ENCODE data around the gene DACH1. TPM values are rescaled to one million over a fixed set of nuclear protein-coding genes. Genes with fewer than 3 reads are reported as not detected.

DACH1 gene
- total RNA-seq, 1 experiment from 2014 or later = not detected

DNA sequence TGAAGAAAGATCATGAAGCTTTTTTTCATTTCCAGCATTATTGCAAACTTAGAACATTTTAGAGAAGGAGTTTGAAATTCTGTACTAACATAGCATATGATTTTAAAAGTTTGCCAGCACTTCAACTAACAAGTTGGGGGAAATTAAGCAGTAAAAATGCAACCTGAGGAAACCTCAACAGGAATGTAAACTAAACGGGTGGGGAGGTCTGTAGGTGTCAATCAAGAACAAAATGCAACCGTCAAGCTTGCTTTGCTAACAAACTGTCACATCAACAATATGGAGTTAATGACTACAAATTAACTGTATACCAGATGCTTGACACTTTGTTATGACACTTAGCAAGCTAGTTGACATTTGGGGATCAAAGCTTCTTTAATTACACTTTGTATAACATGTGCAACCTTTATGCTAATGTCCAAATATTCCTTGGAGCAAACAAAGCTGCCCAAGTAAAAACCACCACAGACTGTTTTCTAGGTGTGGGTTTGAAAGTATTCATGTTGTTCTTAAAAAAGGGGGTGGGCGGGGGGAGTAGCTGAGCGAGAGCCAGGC is 52.1 kb downstream of the DACH1 start:
- Histone ChIP-seq H3F3A (ENCODE audit: low read length, unreplicated experiment) (no peaks in the 10 kb centered on the region), H3K79me2 (ENCODE audit: low read length) (no peaks in the 10 kb centered on the region), H3K9ac (ENCODE audit: low read length) (no peak overlapping the region), H3K4me2 (ENCODE audit: low read length) (no peak overlapping the region), H3K36me3 (ENCODE audit: low read depth, low read length) (no peaks in the 10 kb centered on the region), H3K27me3 (ENCODE audit: low read length) (no peaks in the 10 kb centered on the region), H4K20me1 (ENCODE audit: low read length) (no peaks in the 10 kb centered on the region), H3K9me2 (replicated peaks; ENCODE audit: low read length) (no peaks in the 10 kb centered on the region), H3K27ac (ENCODE audit: low read length) (no peak overlapping the region), H2AFZ (ENCODE audit: low read length) (no peak overlapping the region), H3K4me1 (ENCODE audit: insufficient read depth, low read length) (no peaks in the 10 kb centered on the region), H3K9me3 (ENCODE audit: low read length) (no peaks in the 10 kb centered on the region), H3K4me3 (ENCODE audit: low read length) (no peak overlapping the region)
- POLR2A ChIA-PET (ENCODE audit: unreplicated experiment) = no interaction called here
- CTCF ChIA-PET = no interaction called here
- intact Hi-C loops (cut with micrococcal nuclease) = no loop called here
- BruUV-seq (replicated peaks) = no TSS peak
- no peak for TF ChIP-seq EZH2phosphoT487 (IDR thresholded peaks at IDR 0.05; ENCODE audit: borderline replicate concordance, low read length)
- TF ChIP-seq, protein P1, sequence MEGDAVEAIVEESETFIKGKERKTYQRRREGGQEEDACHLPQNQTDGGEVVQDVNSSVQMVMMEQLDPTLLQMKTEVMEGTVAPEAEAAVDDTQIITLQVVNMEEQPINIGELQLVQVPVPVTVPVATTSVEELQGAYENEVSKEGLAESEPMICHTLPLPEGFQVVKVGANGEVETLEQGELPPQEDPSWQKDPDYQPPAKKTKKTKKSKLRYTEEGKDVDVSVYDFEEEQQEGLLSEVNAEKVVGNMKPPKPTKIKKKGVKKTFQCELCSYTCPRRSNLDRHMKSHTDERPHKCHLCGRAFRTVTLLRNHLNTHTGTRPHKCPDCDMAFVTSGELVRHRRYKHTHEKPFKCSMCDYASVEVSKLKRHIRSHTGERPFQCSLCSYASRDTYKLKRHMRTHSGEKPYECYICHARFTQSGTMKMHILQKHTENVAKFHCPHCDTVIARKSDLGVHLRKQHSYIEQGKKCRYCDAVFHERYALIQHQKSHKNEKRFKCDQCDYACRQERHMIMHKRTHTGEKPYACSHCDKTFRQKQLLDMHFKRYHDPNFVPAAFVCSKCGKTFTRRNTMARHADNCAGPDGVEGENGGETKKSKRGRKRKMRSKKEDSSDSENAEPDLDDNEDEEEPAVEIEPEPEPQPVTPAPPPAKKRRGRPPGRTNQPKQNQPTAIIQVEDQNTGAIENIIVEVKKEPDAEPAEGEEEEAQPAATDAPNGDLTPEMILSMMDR (conservative IDR thresholded peaks at IDR 0.05; ENCODE audit: low read depth, low read length) = no peak
- no peak for TF ChIP-seq EZH2 (IDR thresholded peaks at IDR 0.05; ENCODE audit: low read length, unreplicated experiment)
- no peak for ATAC-seq
- DNase-seq = no peak

DNA sequence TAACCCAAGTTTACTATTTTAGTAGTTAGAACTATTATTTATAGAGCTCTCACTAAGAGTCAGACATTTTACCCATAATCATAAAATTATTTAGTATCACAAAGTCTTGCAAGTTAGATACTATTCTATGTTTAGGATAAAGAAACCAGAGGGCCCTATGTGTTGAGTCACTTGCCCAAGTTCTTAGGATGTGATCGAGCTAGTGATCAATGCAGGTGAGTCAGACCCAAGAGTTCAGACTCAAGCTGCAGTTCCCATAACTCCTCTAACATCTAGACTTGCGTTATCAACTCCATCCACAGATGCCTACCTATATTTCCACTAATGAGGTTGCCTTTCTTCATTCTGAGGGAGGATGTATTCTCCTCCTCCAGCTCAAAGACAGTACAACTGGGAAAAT is 53.8 kb downstream of the DACH1 start:
- H3K4me1 ChIP-seq (ENCODE audit: insufficient read depth, low read length) = no peaks in the 10 kb centered on the region
- no peak overlapping the region for H3K9ac ChIP-seq (ENCODE audit: low read length)
- H2AFZ ChIP-seq (ENCODE audit: low read length) = no peak overlapping the region
- BruUV-seq (replicated peaks) = no TSS peak
- H3K4me3 ChIP-seq (ENCODE audit: low read length) = no peak overlapping the region
- ATAC-seq (no peak), DNase-seq (no peak)
- intact Hi-C loops (cut with micrococcal nuclease) = no loop called here
- H3K9me3 ChIP-seq (ENCODE audit: low read length) = no peaks in the 10 kb centered on the region
- H3K36me3 ChIP-seq (ENCODE audit: low read depth, low read length) = no peaks in the 10 kb centered on the region
- H3F3A ChIP-seq (ENCODE audit: low read length, unreplicated experiment) = no peaks in the 10 kb centered on the region
- H3K79me2 ChIP-seq (ENCODE audit: low read length) = no peaks in the 10 kb centered on the region
- CTCF ChIA-PET = no interaction called here
- POLR2A ChIA-PET (ENCODE audit: unreplicated experiment) = no interaction called here
- no peaks in the 10 kb centered on the region for H3K9me2 ChIP-seq (replicated peaks; ENCODE audit: low read length)
- no peaks in the 10 kb centered on the region for H3K27me3 ChIP-seq (ENCODE audit: low read length)
- no peak overlapping the region for H3K4me2 ChIP-seq (ENCODE audit: low read length)
- no peak overlapping the region for H3K27ac ChIP-seq (ENCODE audit: low read length)
- no peaks in the 10 kb centered on the region for H4K20me1 ChIP-seq (ENCODE audit: low read length)
- TF ChIP-seq EZH2phosphoT487 (IDR thresholded peaks at IDR 0.05; ENCODE audit: borderline replicate concordance, low read length) (no peak), EZH2 (IDR thresholded peaks at IDR 0.05; ENCODE audit: low read length, unreplicated experiment) (no peak)
- TF ChIP-seq, protein P1 (conservative IDR thresholded peaks at IDR 0.05; ENCODE audit: low read depth, low read length) = no peak

DNA sequence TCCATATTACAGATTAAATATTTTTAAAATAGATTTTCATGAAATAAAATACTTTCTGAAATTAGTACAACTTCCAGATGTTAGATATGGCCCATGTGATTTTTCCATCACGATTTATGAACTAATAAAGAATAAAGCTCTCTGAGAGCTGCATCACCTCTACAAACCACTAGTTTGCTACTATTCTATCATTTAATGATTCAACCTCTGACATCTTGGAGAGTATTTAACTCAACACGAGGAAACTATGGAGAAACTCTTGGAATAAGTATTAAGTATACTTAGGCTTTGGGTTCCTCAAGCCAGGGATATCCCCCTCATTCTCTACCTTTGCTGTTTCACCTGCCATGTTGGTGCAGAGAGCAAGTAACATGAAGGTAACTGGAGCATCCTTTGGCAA is 55.7 kb downstream of the DACH1 start:
- Histone ChIP-seq H3K79me2 (ENCODE audit: low read length) (no peaks in the 10 kb centered on the region), H3K9ac (ENCODE audit: low read length) (no peak overlapping the region), H3K4me3 (ENCODE audit: low read length) (no peak overlapping the region), H2AFZ (ENCODE audit: low read length) (no peak overlapping the region), H3K27me3 (ENCODE audit: low read length) (no peaks in the 10 kb centered on the region), H3K9me2 (replicated peaks; ENCODE audit: low read length) (no peaks in the 10 kb centered on the region), H4K20me1 (ENCODE audit: low read length) (no peaks in the 10 kb centered on the region), H3K4me2 (ENCODE audit: low read length) (no peak overlapping the region), H3K9me3 (ENCODE audit: low read length) (no peaks in the 10 kb centered on the region), H3K27ac (ENCODE audit: low read length) (no peak overlapping the region), H3K36me3 (ENCODE audit: low read depth, low read length) (no peaks in the 10 kb centered on the region), H3F3A (ENCODE audit: low read length, unreplicated experiment) (no peaks in the 10 kb centered on the region), H3K4me1 (ENCODE audit: insufficient read depth, low read length) (no peaks in the 10 kb centered on the region)
- no peak for TF ChIP-seq EZH2 (IDR thresholded peaks at IDR 0.05; ENCODE audit: low read length, unreplicated experiment)
- TF ChIP-seq, protein P1 (conservative IDR thresholded peaks at IDR 0.05; ENCODE audit: low read depth, low read length) = no peak
- no peak for TF ChIP-seq EZH2phosphoT487 (IDR thresholded peaks at IDR 0.05; ENCODE audit: borderline replicate concordance, low read length)
- ATAC-seq (no peak), DNase-seq (no peak)
- intact Hi-C loops (cut with micrococcal nuclease) = no loop called here
- ChIA-PET CTCF (no interaction called here), POLR2A (ENCODE audit: unreplicated experiment) (no interaction called here)
- no TSS peak for BruUV-seq (replicated peaks)

All from PC-3 (cell line).